Stomach (tissue), 4 donors: ENCODE results near the gene JTB.

Experiments used
- EP300 ChIP-seq: sonication (generic); formaldehyde crosslinking; IDR thresholded peaks from one replicate; pipeline ENCODE4 v1.6.1; 2017; ENCODE audit warnings: antibody characterized with exemption
- TF ChIP-seq, protein P1 (sequence below), 7 experiments: fragments of 450-650 bp in 4 of 7; fragments of 200-600 bp in 3 of 7; sonication (generic) in 3 of 7; IDR thresholded peaks; one replicate each; pipeline ENCODE4 v1.5.1; 2016 to 2019; ENCODE audit warnings: antibody characterized with exemption in 7 of 7, control low read depth in 2 of 7, mild to moderate bottlenecking in 1 of 7

DNA sequence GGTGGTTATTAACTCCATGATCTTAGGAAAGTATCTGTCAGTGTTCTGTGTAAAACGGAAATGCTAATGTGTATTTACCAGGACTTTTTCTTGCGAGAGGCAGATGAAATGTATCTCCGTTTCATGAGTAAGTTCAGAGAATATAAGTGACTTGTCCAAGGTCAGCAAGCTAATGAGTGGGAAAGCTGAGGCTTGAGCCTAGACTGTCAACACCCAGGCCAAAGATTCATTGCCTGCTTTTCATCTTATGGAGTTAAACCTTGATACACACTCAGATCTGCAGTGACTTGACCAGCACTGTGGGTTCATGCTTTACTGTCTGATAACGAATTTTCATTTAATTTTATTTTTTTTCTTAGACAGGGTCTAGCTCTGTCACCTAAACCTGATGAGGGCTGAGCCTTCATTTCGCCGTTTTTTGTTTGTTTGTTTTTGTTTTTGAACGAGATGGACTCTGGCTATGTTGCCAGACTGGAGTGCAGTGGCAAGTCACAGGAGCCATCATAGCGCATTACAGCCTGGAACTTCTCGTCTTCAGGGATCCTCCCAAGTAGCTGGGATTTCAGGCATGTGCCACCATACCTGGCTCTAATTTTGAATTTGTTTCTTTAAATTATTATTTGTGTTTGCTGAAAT, 918 bp upstream of the JTB start:
- TF ChIP-seq, protein P1, sequence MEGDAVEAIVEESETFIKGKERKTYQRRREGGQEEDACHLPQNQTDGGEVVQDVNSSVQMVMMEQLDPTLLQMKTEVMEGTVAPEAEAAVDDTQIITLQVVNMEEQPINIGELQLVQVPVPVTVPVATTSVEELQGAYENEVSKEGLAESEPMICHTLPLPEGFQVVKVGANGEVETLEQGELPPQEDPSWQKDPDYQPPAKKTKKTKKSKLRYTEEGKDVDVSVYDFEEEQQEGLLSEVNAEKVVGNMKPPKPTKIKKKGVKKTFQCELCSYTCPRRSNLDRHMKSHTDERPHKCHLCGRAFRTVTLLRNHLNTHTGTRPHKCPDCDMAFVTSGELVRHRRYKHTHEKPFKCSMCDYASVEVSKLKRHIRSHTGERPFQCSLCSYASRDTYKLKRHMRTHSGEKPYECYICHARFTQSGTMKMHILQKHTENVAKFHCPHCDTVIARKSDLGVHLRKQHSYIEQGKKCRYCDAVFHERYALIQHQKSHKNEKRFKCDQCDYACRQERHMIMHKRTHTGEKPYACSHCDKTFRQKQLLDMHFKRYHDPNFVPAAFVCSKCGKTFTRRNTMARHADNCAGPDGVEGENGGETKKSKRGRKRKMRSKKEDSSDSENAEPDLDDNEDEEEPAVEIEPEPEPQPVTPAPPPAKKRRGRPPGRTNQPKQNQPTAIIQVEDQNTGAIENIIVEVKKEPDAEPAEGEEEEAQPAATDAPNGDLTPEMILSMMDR (IDR thresholded peaks at IDR 0.05) = no peak
- no peak for TF ChIP-seq EP300
